ENCODE measurements around the gene TOGARAM2. TPM values are rescaled to one million over a fixed set of nuclear protein-coding genes. Genes with fewer than 3 reads are reported as not detected.
A peak's percentile ranks its signal among the peaks of the same experiment; 100 is the strongest.

TOGARAM2 gene
- total RNA-seq, 4 donors from 2014 or later, result 6.0 to 35.0 (median 19.5) TPM

DNA sequence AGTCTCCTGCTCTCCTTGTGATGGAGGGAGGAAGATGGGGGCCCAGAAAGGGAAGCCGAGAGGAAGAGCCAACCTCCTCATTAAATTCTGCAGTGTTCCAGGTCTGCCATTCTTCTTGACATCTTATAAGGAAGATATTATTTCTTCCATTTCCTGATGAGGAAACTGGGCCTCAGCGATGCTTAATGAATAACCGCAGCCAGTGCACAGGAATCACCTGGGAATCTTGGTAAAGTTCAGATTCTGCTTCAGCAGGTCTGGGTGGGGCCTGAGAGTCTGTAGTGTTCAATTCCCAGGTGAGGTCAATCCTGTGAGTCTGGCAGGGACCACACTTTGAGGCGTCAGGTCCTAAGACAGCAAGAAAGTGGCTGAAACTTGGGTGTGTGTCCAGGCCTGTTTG lies 75.9 kb downstream of the TOGARAM2 start:
- WGBS, 2 donors, result 93 to 100% methylated on average over 4 of the region's 4 CpGs
- TF ChIP-seq CTCF (IDR thresholded peaks at IDR 0.05) (no peak), EP300 (IDR thresholded peaks at IDR 0.05) (no peak), POLR2A (IDR thresholded peaks at IDR 0.05) (no peak)
- Histone ChIP-seq H3K9me3 (no peaks in the 10 kb centered on the region), H3K4me1 (peaks cover 0 to 29% (median 5%) of the 10 kb centered on the region in 4 donors), H3K36me3 (no peaks in the 10 kb centered on the region), H3K4me3 (no peak overlapping the region), H3K27me3 (no peaks in the 10 kb centered on the region), H3K27ac (no peak overlapping the region)
- DNase-seq (ENCODE audit: low spot score in 2 of 2), result no peak

GRCh38 chr2:29059624-29060023 lies 78.5 kb downstream of the TOGARAM2 start:
- no peak overlapping the region for H3K4me3 ChIP-seq
- DNase-seq (ENCODE audit: low spot score in 2 of 2), result no peak
- WGBS, 2 donors, result 88 to 97% methylated on average over 1 of the region's 1 CpG
- H3K36me3 ChIP-seq, result no peaks in the 10 kb centered on the region
- H3K27me3 ChIP-seq, result no peaks in the 10 kb centered on the region
- H3K27ac ChIP-seq, result peak overlapping the region in 1 of 4 donors; percentile 49
- H3K4me1 ChIP-seq, result peaks cover 0 to 45% (median 22%) of the 10 kb centered on the region in 4 donors
- no peaks in the 10 kb centered on the region for H3K9me3 ChIP-seq
- no peak for TF ChIP-seq POLR2A (IDR thresholded peaks at IDR 0.05)
- TF ChIP-seq EP300 (IDR thresholded peaks at IDR 0.05), result no peak

GRCh38 chr2:29060441-29060840 lies 79.3 kb downstream of the TOGARAM2 start:
- Histone ChIP-seq H3K36me3 (no peaks in the 10 kb centered on the region), H3K27me3 (no peaks in the 10 kb centered on the region), H3K9me3 (no peaks in the 10 kb centered on the region), H3K4me1 (peaks cover 2 to 53% (median 29%) of the 10 kb centered on the region in 4 donors), H3K4me3 (no peak overlapping the region), H3K27ac (peak overlapping the region in 2 of 4 donors; percentile 95 to 98)
- no peak for TF ChIP-seq POLR2A (IDR thresholded peaks at IDR 0.05)
- no peak for TF ChIP-seq CTCF (IDR thresholded peaks at IDR 0.05)
- no peak for TF ChIP-seq EP300 (IDR thresholded peaks at IDR 0.05)
- 75 to 86% methylated on average over 9 of the region's 9 CpGs for WGBS, 2 donors
- no peak for DNase-seq (ENCODE audit: low spot score in 2 of 2)

DNA sequence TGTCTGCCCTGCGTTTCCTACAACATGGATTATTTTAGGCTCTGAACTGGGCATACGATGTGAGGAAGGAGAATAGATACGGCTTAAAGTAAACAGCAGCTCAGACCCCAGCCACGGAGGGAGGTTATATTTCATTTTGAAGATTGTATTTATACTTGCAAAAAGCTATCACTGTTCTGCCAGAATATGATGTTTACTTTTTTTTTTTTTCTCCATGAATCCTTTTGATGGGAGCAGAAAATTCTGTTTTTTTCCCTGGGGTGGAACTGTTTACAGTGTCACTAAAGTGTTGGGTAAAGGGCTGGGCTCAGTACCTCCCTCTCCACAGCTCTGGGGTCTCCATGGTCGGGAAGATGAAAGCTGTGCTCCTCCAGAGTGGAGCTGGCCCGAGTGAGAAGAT lies 80.1 kb downstream of the TOGARAM2 start:
- no peaks in the 10 kb centered on the region for H3K27me3 ChIP-seq
- peak overlapping the region in 3 of 4 donors; percentile 17 to 98 (median 95) for H3K27ac ChIP-seq
- DNase-seq (ENCODE audit: low spot score in 2 of 2), result no peak
- 46 to 50% methylated on average over 6 of the region's 6 CpGs for WGBS, 2 donors
- no peak overlapping the region for H3K4me3 ChIP-seq
- no peak for TF ChIP-seq CTCF (IDR thresholded peaks at IDR 0.05)
- no peak for TF ChIP-seq EP300 (IDR thresholded peaks at IDR 0.05)
- no peak for TF ChIP-seq POLR2A (IDR thresholded peaks at IDR 0.05)
- H3K9me3 ChIP-seq, result no peaks in the 10 kb centered on the region
- no peaks in the 10 kb centered on the region for H3K36me3 ChIP-seq
- H3K4me1 ChIP-seq, result peaks cover 4 to 61% (median 37%) of the 10 kb centered on the region in 4 donors

GRCh38 chr2:29061616-29062015 lies 80.5 kb downstream of the TOGARAM2 start:
- DNase-seq (ENCODE audit: low spot score in 2 of 2), result no peak
- no peaks in the 10 kb centered on the region for H3K36me3 ChIP-seq
- 87 to 88% methylated on average over 3 of the region's 3 CpGs for WGBS, 2 donors
- TF ChIP-seq POLR2A (IDR thresholded peaks at IDR 0.05), result no peak
- TF ChIP-seq CTCF (IDR thresholded peaks at IDR 0.05), result no peak
- H3K27me3 ChIP-seq, result no peaks in the 10 kb centered on the region
- peak overlapping the region in 2 of 4 donors; percentile 95 to 98 for H3K27ac ChIP-seq
- no peak overlapping the region for H3K4me3 ChIP-seq
- peaks cover 4 to 65% (median 40%) of the 10 kb centered on the region in 4 donors for H3K4me1 ChIP-seq
- H3K9me3 ChIP-seq, result no peaks in the 10 kb centered on the region

- no peak overlapping the region for H3K4me3 ChIP-seq
- peaks cover 4 to 73% (median 47%) of the 10 kb centered on the region in 4 donors for H3K4me1 ChIP-seq
- WGBS, 2 donors, result 90 to 99% methylated on average over 3 to 10 of the region's 10 CpGs
- no peaks in the 10 kb centered on the region for H3K9me3 ChIP-seq
- TF ChIP-seq EP300 (IDR thresholded peaks at IDR 0.05) (no peak), POLR2A (IDR thresholded peaks at IDR 0.05) (no peak), CTCF (IDR thresholded peaks at IDR 0.05) (no peak)
- H3K27me3 ChIP-seq, result no peaks in the 10 kb centered on the region
- no peaks in the 10 kb centered on the region for H3K36me3 ChIP-seq
- DNase-seq (ENCODE audit: low spot score in 2 of 2), result no peak
- H3K27ac ChIP-seq, result peak overlapping the region; percentile 76 to 98 (median 93)
Observed at GRCh38 chr2:29062371-29062770, 81.3 kb downstream of the TOGARAM2 start.
